ENCODE data around the gene TIAM2.

TIAM2 gene

GRCh38 chr6:155303361-155303870, 308.3 kb downstream of the TIAM2 start:
- no peak overlapping the region for H3K27ac ChIP-seq
- no peak for TF ChIP-seq CTCF (conservative IDR thresholded peaks at IDR 0.05)

- TF ChIP-seq CTCF (conservative IDR thresholded peaks at IDR 0.05): no peak
- no peak overlapping the region for H3K27ac ChIP-seq
Measured at GRCh38 chr6:155306958-155307357, 311.8 kb downstream of the TIAM2 start.

All from VCaP (cell line).